DOHH2 (cell line): ENCODE data around the gene GRB10.

Experiments used
- H3F3A ChIP-seq: fragments of 200-600 bp; sonication (generic), shearing (Covaris generic); 2 replicates; pipeline ENCODE4 v1.6.0; 2016; ENCODE audit warnings: antibody characterized with exemption, mild to moderate bottlenecking; ENCODE audit not compliant: control insufficient read depth, insufficient read depth
- H3K27ac ChIP-seq: fragments of 200-600 bp; sonication (generic); 2 replicates; pipeline ENCODE4 v1.5.1; 2014; ENCODE audit warnings: low read depth, mild to moderate bottlenecking, low read length, moderate library complexity
- H3K27me3 ChIP-seq: fragments of 200-600 bp; sonication (generic); 2 replicates; pipeline ENCODE4 v1.6.1; 2014; ENCODE audit warnings: mild to moderate bottlenecking, low read length, mixed read lengths; ENCODE audit not compliant: control insufficient read depth
- H3K36me3 ChIP-seq: fragments of 200-600 bp; sonication (generic); 2 replicates; pipeline ENCODE4 v1.6.1; 2014; ENCODE audit warnings: mild to moderate bottlenecking, low read length, moderate library complexity, mixed read lengths; ENCODE audit not compliant: control insufficient read depth
- H3K4me1 ChIP-seq: fragments of 200-600 bp; sonication (generic); 2 replicates; pipeline ENCODE4 v1.6.1; 2014; ENCODE audit warnings: mild to moderate bottlenecking, low read length, mixed read lengths; ENCODE audit not compliant: control insufficient read depth
- H3K4me2 ChIP-seq: fragments of 200-600 bp; sonication (generic); 2 replicates; pipeline ENCODE4 v1.6.0; 2014; ENCODE audit warnings: mild to moderate bottlenecking, low read length, moderate library complexity
- H3K4me3 ChIP-seq: fragments of 200-600 bp; sonication (generic); 2 replicates; pipeline ENCODE4 v1.5.1; 2014; ENCODE audit warnings: mild to moderate bottlenecking, low read length, mixed read lengths
- H3K79me2 ChIP-seq: fragments of 200-600 bp; sonication (generic); 2 replicates; pipeline ENCODE4 v1.6.1; 2014; ENCODE audit warnings: mild to moderate bottlenecking, low read length, mixed read lengths; ENCODE audit not compliant: control insufficient read depth
- H3K9me2 ChIP-seq: fragments of 200-600 bp; sonication (generic); replicated peaks from 2 replicates; pipeline ENCODE4 v1.6.1; 2014; ENCODE audit warnings: mild to moderate bottlenecking, low read length, mixed read lengths; ENCODE audit not compliant: control insufficient read depth
- H3K9me3 ChIP-seq: fragments of 200-600 bp; sonication (generic); 2 replicates; pipeline ENCODE4 v1.6.1; 2014; ENCODE audit warnings: antibody characterized with exemption, low read length, mixed read lengths; ENCODE audit not compliant: control insufficient read depth, insufficient read depth
- H4K20me1 ChIP-seq: fragments of 200-600 bp; sonication (generic); 2 replicates; pipeline ENCODE4 v1.6.0; 2014; ENCODE audit warnings: low read depth, mild to moderate bottlenecking, antibody characterized with exemption, low read length, moderate library complexity; ENCODE audit not compliant: control insufficient read depth, insufficient read depth
- EZH2phosphoT487 ChIP-seq: fragments of 200-600 bp; sonication (generic); IDR thresholded peaks from 2 replicates; pipeline ENCODE4 v1.6.1; 2017; ENCODE audit warnings: borderline replicate concordance, mild to moderate bottlenecking, antibody characterized with exemption, low read length, moderate library complexity, mixed read lengths
- TF ChIP-seq, protein P1 (sequence below): fragments of 200-600 bp; sonication (generic); IDR thresholded peaks from one replicate; pipeline ENCODE4 v1.5.1; 2014; ENCODE audit warnings: antibody characterized with exemption, mild to moderate bottlenecking, low read depth, low read length; ENCODE audit not compliant: poor library complexity, severe bottlenecking

GRB10 gene

DNA sequence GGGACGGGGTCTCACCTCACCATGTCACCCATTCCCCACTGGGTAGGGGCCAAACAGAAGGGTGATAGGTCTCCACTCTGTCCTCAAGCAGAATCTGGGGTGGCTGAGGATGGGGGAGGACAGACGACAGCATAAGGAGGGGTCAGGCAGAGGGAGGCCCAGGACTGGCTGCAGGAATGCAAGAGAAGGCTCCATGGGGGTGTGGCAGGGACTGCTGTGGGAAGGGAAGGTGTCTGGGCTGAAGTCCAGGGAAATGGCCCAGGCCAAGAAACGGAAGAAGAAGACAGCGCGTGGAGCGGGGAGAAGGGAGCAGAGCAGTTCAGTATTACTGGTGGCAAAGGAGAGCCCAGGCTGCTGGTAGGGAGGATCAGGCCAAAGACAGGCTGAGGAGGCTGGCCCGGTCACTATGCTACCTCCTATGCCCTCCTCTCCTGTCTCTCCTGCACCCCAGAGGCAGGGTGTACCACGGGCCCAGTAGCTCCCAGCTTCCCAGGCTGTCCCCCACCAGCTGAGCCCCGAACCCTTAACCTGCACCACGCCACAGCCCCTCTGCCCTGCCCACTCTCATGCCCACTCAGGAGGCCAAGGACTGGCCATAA, 60.9 kb downstream of the GRB10 start:
- Histone ChIP-seq H3K27me3 (no peaks in the 10 kb centered on the region; the same call in 1 of the 2 replicates), H3K4me1 (no peaks in the 10 kb centered on the region), H3K36me3 (no peaks in the 10 kb centered on the region), H3K4me2 (no peak overlapping the region), H3K79me2 (no peaks in the 10 kb centered on the region), H3K4me3 (no peak overlapping the region), H3K9me2 (no peaks in the 10 kb centered on the region), H3K9me3 (no peaks in the 10 kb centered on the region), H3K27ac (no peak overlapping the region), H3F3A (no peaks in the 10 kb centered on the region), H4K20me1 (no peaks in the 10 kb centered on the region)
- TF ChIP-seq, protein P1, sequence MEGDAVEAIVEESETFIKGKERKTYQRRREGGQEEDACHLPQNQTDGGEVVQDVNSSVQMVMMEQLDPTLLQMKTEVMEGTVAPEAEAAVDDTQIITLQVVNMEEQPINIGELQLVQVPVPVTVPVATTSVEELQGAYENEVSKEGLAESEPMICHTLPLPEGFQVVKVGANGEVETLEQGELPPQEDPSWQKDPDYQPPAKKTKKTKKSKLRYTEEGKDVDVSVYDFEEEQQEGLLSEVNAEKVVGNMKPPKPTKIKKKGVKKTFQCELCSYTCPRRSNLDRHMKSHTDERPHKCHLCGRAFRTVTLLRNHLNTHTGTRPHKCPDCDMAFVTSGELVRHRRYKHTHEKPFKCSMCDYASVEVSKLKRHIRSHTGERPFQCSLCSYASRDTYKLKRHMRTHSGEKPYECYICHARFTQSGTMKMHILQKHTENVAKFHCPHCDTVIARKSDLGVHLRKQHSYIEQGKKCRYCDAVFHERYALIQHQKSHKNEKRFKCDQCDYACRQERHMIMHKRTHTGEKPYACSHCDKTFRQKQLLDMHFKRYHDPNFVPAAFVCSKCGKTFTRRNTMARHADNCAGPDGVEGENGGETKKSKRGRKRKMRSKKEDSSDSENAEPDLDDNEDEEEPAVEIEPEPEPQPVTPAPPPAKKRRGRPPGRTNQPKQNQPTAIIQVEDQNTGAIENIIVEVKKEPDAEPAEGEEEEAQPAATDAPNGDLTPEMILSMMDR = no peak
- TF ChIP-seq EZH2phosphoT487 = no peak

DNA sequence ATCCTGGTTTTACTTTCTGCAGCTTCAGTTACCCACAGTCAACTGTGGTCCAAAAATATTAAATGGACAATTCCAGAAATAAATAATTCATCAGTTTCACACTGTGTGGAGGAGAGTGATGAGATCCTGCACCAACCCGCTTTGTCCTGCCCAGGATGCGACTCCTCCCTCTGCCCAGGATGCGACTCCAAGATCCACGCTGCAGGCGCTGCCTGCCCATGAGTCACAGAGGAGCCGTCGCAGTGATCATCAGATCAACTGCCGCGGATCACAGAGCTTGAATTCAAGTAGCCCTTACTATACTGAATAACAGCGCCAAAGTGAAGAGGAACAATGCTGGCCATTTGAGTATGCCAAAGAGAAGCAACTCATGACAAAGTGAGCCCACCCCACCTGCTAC, 61.5 kb downstream of the GRB10 start:
- no peaks in the 10 kb centered on the region for H3F3A ChIP-seq
- H3K4me3 ChIP-seq = no peak overlapping the region
- H3K27me3 ChIP-seq = no peaks in the 10 kb centered on the region; the same call in 1 of the 2 replicates
- no peaks in the 10 kb centered on the region for H4K20me1 ChIP-seq
- H3K4me2 ChIP-seq = no peak overlapping the region
- no peaks in the 10 kb centered on the region for H3K79me2 ChIP-seq
- no peaks in the 10 kb centered on the region for H3K9me2 ChIP-seq
- no peaks in the 10 kb centered on the region for H3K4me1 ChIP-seq
- H3K36me3 ChIP-seq = no peaks in the 10 kb centered on the region
- no peak overlapping the region for H3K27ac ChIP-seq
- H3K9me3 ChIP-seq = no peaks in the 10 kb centered on the region
- no peak for TF ChIP-seq EZH2phosphoT487
- TF ChIP-seq, protein P1 = no peak

DNA sequence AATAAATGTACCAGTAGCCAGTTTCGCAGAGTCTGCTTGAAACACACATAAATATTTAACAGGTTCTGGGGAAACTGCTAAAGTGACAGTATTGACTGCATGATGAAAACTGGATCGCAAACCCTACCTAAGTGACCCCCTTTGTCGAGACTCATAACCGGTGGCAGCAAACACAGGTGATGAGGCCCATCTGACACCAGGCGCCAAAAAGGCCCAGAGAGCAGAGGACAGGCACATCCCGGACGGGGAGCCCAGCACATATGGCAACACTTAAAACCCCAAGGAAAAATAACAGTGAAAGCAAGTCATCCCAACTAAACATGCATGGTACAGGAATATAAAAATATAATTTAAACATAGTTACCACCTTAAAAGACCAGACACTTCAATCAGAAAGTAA, 62.4 kb downstream of the GRB10 start:
- Histone ChIP-seq H3K9me2 (no peaks in the 10 kb centered on the region), H3K4me1 (no peaks in the 10 kb centered on the region), H3K27me3 (no peaks in the 10 kb centered on the region; the same call in 1 of the 2 replicates), H3K79me2 (no peaks in the 10 kb centered on the region), H3K36me3 (no peaks in the 10 kb centered on the region), H3K4me2 (no peak overlapping the region), H3K4me3 (no peak overlapping the region), H3F3A (no peaks in the 10 kb centered on the region), H3K9me3 (no peaks in the 10 kb centered on the region), H3K27ac (no peak overlapping the region), H4K20me1 (no peaks in the 10 kb centered on the region)
- no peak for TF ChIP-seq EZH2phosphoT487
- TF ChIP-seq, protein P1 = no peak
